Panc1 (cell line): Measurements from ENCODE around the gene DNAJC4. TPM values are rescaled to one million over a fixed set of nuclear protein-coding genes. Genes with fewer than 3 reads are reported as not detected.

Experiments
- ATAC-seq: fragments of 200-7000 bp; cut with Tn5 transposase; 2 replicates; pipeline ENCODE4 v1.9.1; 2020; ENCODE audit warnings: mild to moderate bottlenecking, moderate library complexity
- BruUV-seq: library from RNA; stranded (reverse); fragments of 400-500 nt; replicated peaks from 2 replicates; lab custom pipeline; 2021; lab: Mats Ljungman, UMichigan
- CTCF ChIA-PET: fragments of 300-600 bp; sonication (Branson Sonifier 250); formaldehyde crosslinking; loops from one replicate; lab custom pipeline; 2022; ENCODE audit warnings: antibody characterized with exemption; lab: Charles Lee
- POLR2A ChIA-PET: fragments of 300-600 bp; sonication (Branson Sonifier 250); formaldehyde crosslinking; loops from one replicate; lab custom pipeline; 2022; ENCODE audit warnings: antibody characterized with exemption; lab: Charles Lee
- DNase-seq: peaks from one replicate; pipeline ENCODE4 v3.0.0-alpha.2; 2010; ENCODE audit warnings: low read depth, low spot score
- H3K27ac ChIP-seq: 2 replicates; pipeline ENCODE4 v1.5.1; 2011; ENCODE audit warnings: mild to moderate bottlenecking, low read length, inconsistent platforms
- H3K27me3 ChIP-seq: fragments of 200-500 bp; sonication (Bioruptor generic); 2 replicates; pipeline ENCODE4 v1.6.0; 2014; ENCODE audit warnings: low read length, inconsistent platforms; ENCODE audit not compliant: control insufficient read depth, insufficient read depth
- H3K36me3 ChIP-seq: fragments of 200-500 bp; sonication (Bioruptor generic); 2 replicates; pipeline ENCODE4 v1.5.1; 2014; ENCODE audit warnings: inconsistent platforms, mild to moderate bottlenecking, low read length, moderate library complexity; ENCODE audit not compliant: control insufficient read depth, insufficient read depth
- H3K4me1 ChIP-seq: 2 replicates; pipeline ENCODE4 v1.5.1; 2011; ENCODE audit warnings: inconsistent platforms, mild to moderate bottlenecking, low read length, moderate library complexity; ENCODE audit not compliant: control insufficient read depth, insufficient read depth
- H3K4me3 ChIP-seq, 2 experiments: 2 replicates each; pipeline ENCODE4 v1.5.1; 2011 to 2012; ENCODE audit warnings: low read depth in 2 of 2, low read length in 2 of 2, mild to moderate bottlenecking in 2 of 2, inconsistent platforms in 1 of 2, moderate library complexity in 1 of 2
- H3K9me3 ChIP-seq: fragments of 200-500 bp; sonication (Bioruptor generic); 2 replicates; pipeline ENCODE4 v1.5.1; 2014; ENCODE audit warnings: low read depth, mild to moderate bottlenecking, inconsistent platforms, low read length, moderate library complexity; ENCODE audit not compliant: control insufficient read depth, insufficient read depth
- POLR2AphosphoS5 ChIP-seq: IDR thresholded peaks from 2 replicates; pipeline ENCODE4 v1.6.1; 2012; ENCODE audit warnings: mild to moderate bottlenecking, low read depth, low read length, moderate library complexity
- REST ChIP-seq, 2 experiments: IDR thresholded peaks; 2 replicates each; pipeline ENCODE4 v1.6.1; 2011 to 2012; ENCODE audit warnings: low read depth in 2 of 2, control low read depth in 1 of 2, low read length in 1 of 2, mild to moderate bottlenecking in 1 of 2, moderate library complexity in 1 of 2; ENCODE audit not compliant: insufficient read depth in 1 of 2
- SIN3A ChIP-seq: IDR thresholded peaks from 2 replicates; pipeline ENCODE4 v1.6.1; 2012; ENCODE audit warnings: low read depth, mild to moderate bottlenecking, low read length, moderate library complexity, borderline replicate concordance; ENCODE audit not compliant: insufficient read depth
- TCF7L2 ChIP-seq: IDR thresholded peaks from 2 replicates; pipeline ENCODE4 v1.6.1; 2011; ENCODE audit warnings: mild to moderate bottlenecking, low read depth, low read length, inconsistent platforms
- in situ Hi-C: cut with HindIII; loops from 2 replicates; pipeline ENCODE4 v1.10.0; 2016; ENCODE audit warnings: low sequenced_read_pairs, low pct_unique_long_range_greater_than_20kb
- intact Hi-C: fragments of 100-400 bp; cut with micrococcal nuclease; formaldehyde crosslinking; loops from one replicate; pipeline ENCODE4 v1.10.0; 2022; ENCODE audit not compliant: unreplicated experiment
- total RNA-seq: library from RNA; stranded (reverse); gene quantifications from one replicate; pipeline ENCODE4 v1.2.1, GENCODE V29; 2021; ENCODE audit not compliant: unreplicated experiment
- TF ChIP-seq, protein P1 (sequence below): fragments of 450-650 bp; IDR thresholded peaks from 2 replicates; pipeline ENCODE4 v1.5.1; 2017; ENCODE audit warnings: mild to moderate bottlenecking

The DNAJC4 gene
- total RNA-seq, 1 experiment from 2014 or later = 41.0 TPM

DNA sequence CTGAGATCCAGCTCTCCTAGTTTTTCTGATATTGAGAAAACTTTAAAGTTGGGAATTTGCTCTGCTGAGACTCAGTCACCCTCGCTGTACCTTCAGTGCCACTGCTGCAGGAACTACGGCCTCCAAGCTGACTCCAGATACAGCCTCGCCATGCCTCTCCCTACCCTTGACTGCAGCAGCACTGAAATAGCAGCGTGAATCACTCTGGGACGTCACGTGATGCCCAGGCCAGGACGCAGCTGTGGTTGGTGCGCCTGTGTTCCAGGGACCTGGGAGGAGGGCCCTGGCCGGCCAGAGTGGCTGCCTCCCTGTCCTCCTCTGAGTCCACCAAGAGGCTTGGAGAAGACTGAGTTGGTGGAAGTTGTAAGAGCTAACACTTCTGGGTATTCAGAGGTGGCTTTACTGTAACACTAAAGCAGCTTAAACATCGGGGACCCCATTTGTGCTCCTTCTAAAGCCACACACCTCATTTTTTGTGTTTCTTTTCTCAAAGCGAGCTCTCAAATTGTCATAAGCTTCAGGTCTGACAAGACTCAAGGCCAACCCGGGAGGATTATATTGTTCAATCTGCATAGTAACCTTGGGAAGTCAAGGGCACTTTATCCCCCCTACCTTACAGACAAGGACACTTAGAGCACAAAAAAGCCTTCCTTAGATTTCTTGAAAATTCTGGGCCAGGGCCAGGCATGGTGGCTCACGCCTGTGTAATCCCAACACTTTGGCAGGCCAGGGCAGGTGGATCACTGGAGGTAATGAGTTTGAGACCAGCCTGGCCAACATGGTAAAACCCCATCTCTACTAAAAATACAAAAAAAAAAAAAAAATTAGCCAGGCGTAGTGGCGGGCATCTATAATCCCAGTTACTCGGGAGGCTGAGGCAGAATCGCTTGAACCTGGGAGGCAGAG is 48.6 kb upstream of the DNAJC4 start:
- Histone ChIP-seq H3K27ac (peak overlapping the region; percentile 86), H3K27me3 (no peaks in the 10 kb centered on the region), H3K9me3 (peaks cover 7% of the 10 kb centered on the region; the same call in 1 of the 2 replicates), H3K4me1 (peaks cover 32% of the 10 kb centered on the region), H3K36me3 (no peaks in the 10 kb centered on the region), H3K4me3 (peak overlapping the region in 1 of 2 experiments; percentile 28; a peak in 2 of 4 replicates)
- no TSS peak for BruUV-seq
- ATAC-seq (peak; percentile 78), DNase-seq (peak; percentile 75)
- in situ Hi-C loops (no loop called here), intact Hi-C loops (no loop called here)
- ChIA-PET CTCF (interaction anchor here (0.7 kb wide), 1 partner anchor 70 kb away, joined by 4 read pairs; no protein-coding TSS in a partner anchor), POLR2A (interaction anchor here (0.5 to 0.7 kb wide), 3 partner anchors 12 to 85 kb away, joined by 3 to 7 read pairs (median 7); no protein-coding TSS in a partner anchor)
- peak in 1 of 2 experiments; percentile 35; a peak in 1 of 4 replicates for TF ChIP-seq REST (IDR thresholded peaks at IDR 0.05; ENCODE audit: insufficient read depth in 1 of 2, low read depth in 2 of 2, low read length in 1 of 2)
- no peak for TF ChIP-seq TCF7L2
- peak; percentile 53; the same call in 1 of the 2 replicates for TF ChIP-seq POLR2AphosphoS5

- Histone ChIP-seq H3K27ac (peak overlapping the region; percentile 98), H3K36me3 (no peaks in the 10 kb centered on the region), H3K9me3 (peaks cover 7% of the 10 kb centered on the region; the same call in 1 of the 2 replicates), H3K27me3 (no peaks in the 10 kb centered on the region), H3K4me1 (peaks cover 37% of the 10 kb centered on the region), H3K4me3 (peak overlapping the region; percentile 83 to 90; a peak in 3 of 4 replicates)
- BruUV-seq = no TSS peak
- ATAC-seq = no peak
- intact Hi-C loops (no loop called here), in situ Hi-C loops (no loop called here)
- DNase-seq = no peak
- TF ChIP-seq, protein P1, sequence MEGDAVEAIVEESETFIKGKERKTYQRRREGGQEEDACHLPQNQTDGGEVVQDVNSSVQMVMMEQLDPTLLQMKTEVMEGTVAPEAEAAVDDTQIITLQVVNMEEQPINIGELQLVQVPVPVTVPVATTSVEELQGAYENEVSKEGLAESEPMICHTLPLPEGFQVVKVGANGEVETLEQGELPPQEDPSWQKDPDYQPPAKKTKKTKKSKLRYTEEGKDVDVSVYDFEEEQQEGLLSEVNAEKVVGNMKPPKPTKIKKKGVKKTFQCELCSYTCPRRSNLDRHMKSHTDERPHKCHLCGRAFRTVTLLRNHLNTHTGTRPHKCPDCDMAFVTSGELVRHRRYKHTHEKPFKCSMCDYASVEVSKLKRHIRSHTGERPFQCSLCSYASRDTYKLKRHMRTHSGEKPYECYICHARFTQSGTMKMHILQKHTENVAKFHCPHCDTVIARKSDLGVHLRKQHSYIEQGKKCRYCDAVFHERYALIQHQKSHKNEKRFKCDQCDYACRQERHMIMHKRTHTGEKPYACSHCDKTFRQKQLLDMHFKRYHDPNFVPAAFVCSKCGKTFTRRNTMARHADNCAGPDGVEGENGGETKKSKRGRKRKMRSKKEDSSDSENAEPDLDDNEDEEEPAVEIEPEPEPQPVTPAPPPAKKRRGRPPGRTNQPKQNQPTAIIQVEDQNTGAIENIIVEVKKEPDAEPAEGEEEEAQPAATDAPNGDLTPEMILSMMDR = no peak
- TF ChIP-seq SIN3A (no peak), REST (IDR thresholded peaks at IDR 0.05; ENCODE audit: insufficient read depth in 1 of 2, low read depth in 2 of 2, low read length in 1 of 2) (no peak), TCF7L2 (no peak), POLR2AphosphoS5 (no peak)
- CTCF ChIA-PET = no interaction called here
- POLR2A ChIA-PET = no interaction called here
Measured at GRCh38 chr11:64183890-64184289, 46.5 kb upstream of the DNAJC4 start.
